ENCODE measurements around the gene DYNC2I2.
"Not testable (repeated sequence)": the region's sequence is repeated elsewhere in the genome, so short reads cannot be mapped to it uniquely, and the experiment has no call there.

DYNC2I2 gene

DNA sequence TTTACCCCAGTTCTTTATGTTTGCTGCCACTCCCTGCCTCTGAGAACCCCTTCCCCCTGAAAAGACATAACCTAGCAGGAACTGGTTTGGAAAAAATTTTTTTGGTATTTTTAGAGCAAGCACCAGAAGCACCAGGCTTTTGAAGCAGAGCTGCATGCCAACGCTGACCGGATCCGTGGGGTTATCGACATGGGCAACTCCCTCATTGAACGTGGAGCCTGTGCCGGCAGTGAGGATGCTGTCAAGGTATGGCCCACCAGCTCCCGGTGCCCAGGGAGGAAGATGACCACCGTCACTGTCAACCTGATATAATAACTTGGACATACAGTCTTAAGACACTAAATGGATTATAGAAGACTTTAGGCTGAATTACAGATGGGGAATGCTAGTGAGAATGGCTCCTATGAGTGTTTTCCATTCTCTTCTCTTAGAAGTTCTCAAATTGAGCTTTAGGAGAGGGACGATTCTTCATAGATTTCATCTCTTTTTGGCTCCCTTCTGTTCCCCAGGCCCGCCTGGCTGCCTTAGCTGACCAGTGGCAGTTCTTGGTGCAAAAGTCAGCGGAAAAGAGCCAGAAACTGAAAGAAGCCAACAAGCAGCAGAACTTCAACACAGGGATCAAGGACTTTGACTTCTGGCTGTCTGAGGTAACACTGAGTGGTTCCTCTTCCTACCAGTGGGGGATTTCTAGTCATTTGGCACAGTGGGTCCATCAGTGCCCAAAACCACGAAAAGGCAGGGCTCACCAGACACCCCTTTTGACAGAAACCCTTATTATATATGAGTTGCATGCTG is 44.9 kb downstream of the DYNC2I2 start:
- TF ChIP-seq JUND (IDR thresholded peaks at IDR 0.05; ENCODE audit: low read depth): no peak
- DNase-seq (ENCODE audit: low read depth in 1 of 2, low spot score in 1 of 2): no peak
- in situ Hi-C loops (cut with HindIII; ENCODE audit: low pct_unique_long_range_greater_than_20kb, low sequenced_read_pairs): no loop called here

GRCh38 chr9:128610897-128611296 is 45.8 kb downstream of the DYNC2I2 start:
- in situ Hi-C loops (cut with HindIII; ENCODE audit: low pct_unique_long_range_greater_than_20kb, low sequenced_read_pairs): no loop called here
- DNase-seq (ENCODE audit: low read depth in 1 of 2, low spot score in 1 of 2): no peak
- TF ChIP-seq JUND (IDR thresholded peaks at IDR 0.05; ENCODE audit: low read depth): no peak

- no peak for TF ChIP-seq JUND (IDR thresholded peaks at IDR 0.05; ENCODE audit: low read depth)
- DNase-seq (ENCODE audit: low read depth in 1 of 2, low spot score in 1 of 2): no peak
- in situ Hi-C loops (cut with HindIII; ENCODE audit: low pct_unique_long_range_greater_than_20kb, low sequenced_read_pairs): no loop called here
Observed at GRCh38 chr9:128607642-128608350, 48.9 kb downstream of the DYNC2I2 start.

DNA sequence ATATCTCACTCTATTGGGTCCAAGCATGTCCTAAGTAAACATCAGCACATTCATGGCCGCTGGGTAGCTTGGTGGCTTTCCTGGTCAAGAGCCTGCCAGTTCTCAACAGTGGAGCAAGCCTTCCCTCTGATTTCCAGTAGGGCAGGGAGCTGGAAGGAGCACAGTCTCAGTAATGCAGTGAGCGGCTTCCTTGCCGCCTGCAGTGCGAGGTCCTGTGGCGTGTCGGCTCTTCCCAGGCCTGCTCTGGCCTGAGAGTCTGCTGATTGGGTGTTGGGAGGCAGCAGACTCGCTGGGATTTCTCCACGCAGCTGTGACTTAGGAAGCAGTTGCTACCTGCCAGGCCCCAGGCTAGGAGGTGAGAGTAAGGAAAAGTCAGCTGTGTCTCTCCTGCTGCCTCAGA is 53.0 kb downstream of the DYNC2I2 start:
- DNase-seq (ENCODE audit: low read depth in 1 of 2, low spot score in 1 of 2): no peak
- no peak for TF ChIP-seq JUND (IDR thresholded peaks at IDR 0.05; ENCODE audit: low read depth)
- in situ Hi-C loops (cut with HindIII; ENCODE audit: low pct_unique_long_range_greater_than_20kb, low sequenced_read_pairs): no loop called here

- in situ Hi-C loops (cut with HindIII; ENCODE audit: low pct_unique_long_range_greater_than_20kb, low sequenced_read_pairs): no loop called here
- no peak for TF ChIP-seq JUND (IDR thresholded peaks at IDR 0.05; ENCODE audit: low read depth)
- DNase-seq (ENCODE audit: low read depth in 1 of 2, low spot score in 1 of 2): no peak
Observed at GRCh38 chr9:128600099-128600498, 56.5 kb downstream of the DYNC2I2 start.

GRCh38 chr9:128595471-128595870 is 61.2 kb downstream of the DYNC2I2 start:
- DNase-seq (ENCODE audit: low read depth in 1 of 2, low spot score in 1 of 2): no peak
- in situ Hi-C loops (cut with HindIII; ENCODE audit: low pct_unique_long_range_greater_than_20kb, low sequenced_read_pairs): no loop called here
- no peak for TF ChIP-seq JUND (IDR thresholded peaks at IDR 0.05; ENCODE audit: low read depth)

- DNase-seq (ENCODE audit: low read depth in 1 of 2, low spot score in 1 of 2): no peak
- no peak for TF ChIP-seq JUND (IDR thresholded peaks at IDR 0.05; ENCODE audit: low read depth)
- in situ Hi-C loops (cut with HindIII; ENCODE audit: low pct_unique_long_range_greater_than_20kb, low sequenced_read_pairs): no loop called here
Observed at GRCh38 chr9:128593856-128594255, 62.8 kb downstream of the DYNC2I2 start.

DNA sequence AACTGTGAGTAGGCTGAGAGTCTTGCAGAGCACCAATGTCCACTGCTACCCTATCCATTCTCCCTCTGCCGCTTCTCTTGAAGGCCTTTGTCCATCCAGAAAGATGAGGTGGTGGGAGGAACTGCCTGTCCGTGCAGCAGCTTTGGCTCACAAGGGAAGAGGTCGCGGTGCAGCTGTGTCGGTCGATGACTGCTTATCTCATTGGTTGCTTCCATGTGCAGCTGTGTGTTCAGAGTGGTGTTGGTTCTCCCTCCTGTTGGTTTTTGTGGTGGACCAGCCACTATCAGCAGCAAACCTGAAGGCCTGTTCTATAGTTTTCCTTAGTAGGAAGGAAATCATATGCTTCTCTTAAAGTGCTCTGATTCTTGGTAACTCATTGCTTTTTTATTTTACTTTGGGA is 63.6 kb downstream of the DYNC2I2 start:
- DNase-seq (ENCODE audit: low read depth in 1 of 2, low spot score in 1 of 2): no peak
- in situ Hi-C loops (cut with HindIII; ENCODE audit: low pct_unique_long_range_greater_than_20kb, low sequenced_read_pairs): no loop called here
- TF ChIP-seq JUND (IDR thresholded peaks at IDR 0.05; ENCODE audit: low read depth): no peak

DNA sequence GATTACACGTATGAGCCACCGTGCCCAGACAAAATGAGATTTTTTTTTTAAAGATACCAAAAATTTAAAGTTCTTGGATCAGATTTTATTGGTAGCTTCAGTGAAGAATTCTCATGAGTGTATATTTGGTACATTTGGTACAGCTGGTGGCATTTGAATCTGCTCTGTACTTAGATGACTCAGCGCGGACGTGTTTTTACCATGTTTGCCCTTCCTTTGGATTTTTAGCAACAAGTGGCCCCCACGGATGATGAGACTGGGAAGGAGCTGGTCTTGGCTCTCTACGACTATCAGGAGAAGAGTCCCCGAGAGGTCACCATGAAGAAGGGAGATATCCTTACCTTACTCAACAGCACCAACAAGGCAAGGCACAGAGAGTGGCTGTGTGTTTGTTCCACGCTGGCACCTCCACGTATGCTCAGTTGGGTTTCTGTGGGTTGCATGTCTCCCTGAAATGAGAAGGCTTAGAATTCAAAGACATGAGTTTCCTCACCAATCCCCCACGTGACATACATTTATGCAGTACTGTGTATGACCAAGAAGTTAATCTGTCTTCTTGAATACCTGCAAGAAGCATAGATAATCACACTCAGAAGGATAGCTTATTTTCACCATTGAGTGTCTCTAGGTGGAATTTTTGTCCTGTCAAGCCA is 67.9 kb downstream of the DYNC2I2 start:
- no peak for DNase-seq (ENCODE audit: low read depth in 1 of 2, low spot score in 1 of 2)
- TF ChIP-seq JUND (IDR thresholded peaks at IDR 0.05; ENCODE audit: low read depth): no peak
- in situ Hi-C loops (cut with HindIII; ENCODE audit: low pct_unique_long_range_greater_than_20kb, low sequenced_read_pairs): no loop called here

- in situ Hi-C loops (cut with HindIII; ENCODE audit: low pct_unique_long_range_greater_than_20kb, low sequenced_read_pairs): no loop called here
- no peak for DNase-seq (ENCODE audit: low read depth in 1 of 2, low spot score in 1 of 2)
Observed at GRCh38 chr9:128587453-128587852, 69.2 kb downstream of the DYNC2I2 start.

DNA sequence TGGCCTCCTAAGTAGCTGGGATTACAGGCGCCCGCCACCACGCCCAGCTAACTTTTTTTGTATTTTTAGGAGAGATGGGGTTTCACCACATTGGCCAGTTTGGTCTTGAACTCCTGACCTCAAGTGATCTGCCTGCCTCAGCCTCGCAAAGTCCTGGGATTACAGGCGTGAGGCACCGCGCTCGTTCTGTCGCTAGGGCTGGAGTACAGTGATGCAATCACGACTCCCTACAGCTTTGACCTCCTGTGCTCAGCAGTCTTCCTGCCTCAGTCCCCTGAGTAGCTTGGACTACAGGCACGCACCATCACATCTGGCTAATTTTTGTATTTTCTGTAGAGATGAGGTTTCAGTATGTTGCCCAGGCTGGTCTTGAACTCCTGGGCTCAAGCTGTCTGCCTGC is 69.7 kb downstream of the DYNC2I2 start:
- in situ Hi-C loops (cut with HindIII; ENCODE audit: low pct_unique_long_range_greater_than_20kb, low sequenced_read_pairs); DNase-seq (ENCODE audit: low read depth in 1 of 2, low spot score in 1 of 2): not testable (repeated sequence)

More at GRCh38 chr9:128587453-128587852, 69.2 kb downstream of the DYNC2I2 start:
- no peak for TF ChIP-seq JUND (IDR thresholded peaks at IDR 0.05; ENCODE audit: low read depth)

- DNase-seq (ENCODE audit: low read depth in 1 of 2, low spot score in 1 of 2); in situ Hi-C loops (cut with HindIII; ENCODE audit: low pct_unique_long_range_greater_than_20kb, low sequenced_read_pairs): not testable (repeated sequence)
Observed at GRCh38 chr9:128585155-128585554, 71.5 kb downstream of the DYNC2I2 start.

All from T47D (cell line).